Brain microvascular endothelial cell (primary cell): Measurements from ENCODE around the gene FEZF2.

Source experiments
- DNase-seq: peaks from one replicate; pipeline ENCODE4 v3.0.0-alpha.2; 2020
- H3K27ac ChIP-seq: fragments of 250-450 bp; sonication (Bioruptor Pico); 2 replicates; pipeline ENCODE4 v1.5.1; 2020; ENCODE audit warnings: mild to moderate bottlenecking, moderate library complexity
- H3K27me3 ChIP-seq: fragments of 250-450 bp; sonication (Bioruptor Pico); replicated peaks from 2 replicates; pipeline ENCODE4 v1.5.1; 2020; ENCODE audit warnings: mild to moderate bottlenecking
- H3K36me3 ChIP-seq: fragments of 250-450 bp; sonication (Bioruptor Pico); replicated peaks from 2 replicates; pipeline ENCODE4 v1.5.1; 2020; ENCODE audit warnings: mild to moderate bottlenecking
- H3K4me3 ChIP-seq: 2 replicates; pipeline ENCODE4 v1.5.1; 2011; ENCODE audit warnings: low read depth, mild to moderate bottlenecking, control low read depth, low read length, moderate library complexity
- in situ Hi-C: cut with HindIII; loops from 2 replicates; pipeline ENCODE4 v1.10.0; 2017; ENCODE audit warnings: low sequenced_read_pairs, low pct_ligation_motif_present
- TF ChIP-seq, protein P1 (sequence below): IDR thresholded peaks from 2 replicates; pipeline ENCODE4 v1.5.1; 2011; ENCODE audit warnings: low read depth, mild to moderate bottlenecking, moderate library complexity, low read length, control low read depth, inconsistent platforms; ENCODE audit errors: missing control alignments

The FEZF2 gene

GRCh38 chr3:62335196-62335595, 38.2 kb downstream of the FEZF2 start:
- TF ChIP-seq, protein P1, sequence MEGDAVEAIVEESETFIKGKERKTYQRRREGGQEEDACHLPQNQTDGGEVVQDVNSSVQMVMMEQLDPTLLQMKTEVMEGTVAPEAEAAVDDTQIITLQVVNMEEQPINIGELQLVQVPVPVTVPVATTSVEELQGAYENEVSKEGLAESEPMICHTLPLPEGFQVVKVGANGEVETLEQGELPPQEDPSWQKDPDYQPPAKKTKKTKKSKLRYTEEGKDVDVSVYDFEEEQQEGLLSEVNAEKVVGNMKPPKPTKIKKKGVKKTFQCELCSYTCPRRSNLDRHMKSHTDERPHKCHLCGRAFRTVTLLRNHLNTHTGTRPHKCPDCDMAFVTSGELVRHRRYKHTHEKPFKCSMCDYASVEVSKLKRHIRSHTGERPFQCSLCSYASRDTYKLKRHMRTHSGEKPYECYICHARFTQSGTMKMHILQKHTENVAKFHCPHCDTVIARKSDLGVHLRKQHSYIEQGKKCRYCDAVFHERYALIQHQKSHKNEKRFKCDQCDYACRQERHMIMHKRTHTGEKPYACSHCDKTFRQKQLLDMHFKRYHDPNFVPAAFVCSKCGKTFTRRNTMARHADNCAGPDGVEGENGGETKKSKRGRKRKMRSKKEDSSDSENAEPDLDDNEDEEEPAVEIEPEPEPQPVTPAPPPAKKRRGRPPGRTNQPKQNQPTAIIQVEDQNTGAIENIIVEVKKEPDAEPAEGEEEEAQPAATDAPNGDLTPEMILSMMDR, result no peak
- Histone ChIP-seq H3K4me3 (no peak overlapping the region), H3K27ac (no peak overlapping the region), H3K27me3 (no peaks in the 10 kb centered on the region), H3K36me3 (no peaks in the 10 kb centered on the region)
- in situ Hi-C loops, result no loop called here
- DNase-seq, result no peak

- peak; percentile 19 for DNase-seq
- TF ChIP-seq, protein P1, result peak; percentile 42
- Histone ChIP-seq H3K4me3 (no peak overlapping the region), H3K36me3 (no peaks in the 10 kb centered on the region), H3K27ac (no peak overlapping the region), H3K27me3 (no peaks in the 10 kb centered on the region)
- in situ Hi-C loops, result no loop called here
Observed at GRCh38 chr3:62332835-62333244, 40.5 kb downstream of the FEZF2 start.

DNA sequence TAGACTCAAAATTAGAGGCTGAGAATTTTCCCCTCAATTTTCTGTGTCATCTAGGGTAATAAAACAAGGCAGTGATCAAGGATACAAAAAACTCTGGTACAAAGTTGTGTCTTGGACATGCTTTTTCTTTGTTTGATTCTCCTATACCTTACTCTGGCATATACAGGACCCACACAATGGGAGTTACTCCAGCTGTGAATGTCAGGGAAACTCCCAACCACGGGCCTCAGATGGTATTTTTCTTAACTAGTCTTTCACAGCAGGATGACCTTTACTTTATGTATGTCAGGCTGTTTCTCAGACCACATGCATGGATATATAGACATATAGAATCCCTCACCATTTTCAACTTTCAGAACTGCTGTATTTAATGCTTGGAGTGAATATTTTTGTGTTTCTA, 41.3 kb downstream of the FEZF2 start:
- no peaks in the 10 kb centered on the region for H3K36me3 ChIP-seq
- H3K4me3 ChIP-seq, result no peak overlapping the region
- no peak overlapping the region for H3K27ac ChIP-seq
- in situ Hi-C loops, result no loop called here
- H3K27me3 ChIP-seq, result no peaks in the 10 kb centered on the region
- DNase-seq, result no peak
- TF ChIP-seq, protein P1, result no peak

- Histone ChIP-seq H3K27me3 (no peaks in the 10 kb centered on the region), H3K27ac (no peak overlapping the region), H3K36me3 (no peaks in the 10 kb centered on the region), H3K4me3 (no peak overlapping the region)
- TF ChIP-seq, protein P1, result no peak
- no peak for DNase-seq
- in situ Hi-C loops, result no loop called here
Observed at GRCh38 chr3:62329971-62330370, 43.4 kb downstream of the FEZF2 start.

- no peak for DNase-seq
- in situ Hi-C loops, result no loop called here
- Histone ChIP-seq H3K27ac (no peak overlapping the region), H3K27me3 (no peaks in the 10 kb centered on the region), H3K36me3 (no peaks in the 10 kb centered on the region), H3K4me3 (no peak overlapping the region)
- TF ChIP-seq, protein P1, result no peak
Observed at GRCh38 chr3:62325896-62326295, 47.5 kb downstream of the FEZF2 start.

GRCh38 chr3:62323241-62323640, 50.1 kb downstream of the FEZF2 start:
- no peak overlapping the region for H3K4me3 ChIP-seq
- no peak for DNase-seq
- H3K27ac ChIP-seq, result no peak overlapping the region
- in situ Hi-C loops, result no loop called here
- H3K27me3 ChIP-seq, result no peaks in the 10 kb centered on the region
- TF ChIP-seq, protein P1, result no peak
- no peaks in the 10 kb centered on the region for H3K36me3 ChIP-seq
